HG02870 (cell line): Measurements from ENCODE around the gene CFHR2.

Experiments
- ATAC-seq: cut with Tn5 transposase; IDR thresholded peaks from one replicate; pipeline ENCODE4 v1.9.1; 2021; ENCODE audit warnings: mild to moderate bottlenecking, moderate library complexity; ENCODE audit not compliant: unreplicated experiment

CFHR2 gene

DNA sequence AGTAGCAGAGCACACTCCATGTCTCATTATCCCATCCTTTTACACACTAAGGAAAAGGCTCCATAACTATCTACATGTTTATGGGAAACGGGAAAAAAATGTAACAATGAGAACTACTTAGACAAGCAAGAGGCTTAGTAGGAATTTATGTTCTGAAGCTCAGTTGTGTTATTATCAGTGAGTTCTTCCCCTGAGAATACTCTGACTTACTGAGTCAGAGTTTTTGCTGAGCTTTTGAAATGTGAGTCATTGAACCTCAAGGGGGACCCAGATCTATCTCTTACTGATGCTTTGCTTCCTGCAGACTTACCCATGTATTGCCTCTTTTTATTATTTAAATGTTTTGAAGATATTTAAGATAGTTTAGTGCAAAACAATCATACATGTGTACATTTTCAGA lies 53.9 kb downstream of the CFHR2 start:
- ATAC-seq: no peak

DNA sequence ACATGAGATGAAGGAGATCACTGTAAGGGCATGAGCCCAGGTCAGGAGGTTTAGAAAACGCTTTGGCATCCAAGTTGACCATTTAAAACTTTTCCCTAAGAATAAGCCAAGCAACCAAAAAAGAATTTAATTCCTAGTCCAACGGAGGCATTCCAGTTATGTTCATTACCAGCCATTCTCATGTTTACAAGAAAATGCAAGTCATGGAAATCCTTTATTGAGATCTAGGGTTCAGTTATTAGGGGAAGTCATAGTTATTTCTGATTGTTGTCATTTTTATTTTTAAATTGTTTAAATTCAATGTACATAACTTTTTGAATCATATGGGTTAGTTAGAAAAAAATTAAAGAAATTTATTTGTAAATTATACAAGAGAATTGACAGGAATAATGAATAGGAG lies 58.3 kb downstream of the CFHR2 start:
- no peak for ATAC-seq

DNA sequence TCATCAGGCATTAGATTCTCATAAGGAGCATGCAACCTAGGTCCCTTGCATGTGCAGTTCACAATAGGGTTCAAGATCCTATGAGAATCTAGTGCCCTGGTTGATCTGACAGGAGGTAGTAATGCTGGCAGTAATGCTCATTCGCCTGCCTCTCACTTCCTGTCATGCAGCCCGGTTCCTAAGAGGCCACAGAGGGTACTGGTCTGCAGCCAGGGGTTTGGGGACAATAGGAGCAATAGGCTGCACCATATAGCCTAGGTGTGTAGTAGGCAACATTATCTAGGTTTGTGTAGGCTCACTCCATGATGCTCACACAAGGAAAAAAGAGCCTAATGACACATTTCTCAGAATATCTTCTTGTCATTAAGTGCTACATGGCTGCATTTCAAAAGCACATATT lies 59.6 kb downstream of the CFHR2 start:
- ATAC-seq: no peak

DNA sequence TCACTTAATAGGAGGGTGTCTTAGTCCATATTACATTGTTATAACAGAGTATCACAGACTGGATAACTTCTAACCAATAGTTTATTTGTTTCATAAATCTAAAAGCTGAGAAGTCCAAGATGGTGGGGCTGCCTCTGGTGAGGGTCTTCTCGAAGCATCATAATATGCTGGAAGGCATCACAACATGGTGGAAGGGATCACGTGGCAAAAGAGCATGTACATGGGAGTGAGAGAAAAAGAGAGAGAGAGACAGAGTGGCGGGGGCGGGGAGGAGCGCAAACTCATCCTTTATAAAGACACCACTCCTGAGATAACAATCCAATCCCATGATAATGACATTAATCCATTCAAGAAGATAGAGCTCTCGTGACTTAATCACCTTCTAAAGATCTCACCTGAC lies 65.3 kb downstream of the CFHR2 start:
- no peak for ATAC-seq
